DND-41 (cell line): ENCODE measurements around the gene TBC1D32.

Source experiments
- ATAC-seq: fragments of 200-7000 bp; cut with Tn5 transposase; 3 replicates; pipeline ENCODE4 v1.9.1; 2021; ENCODE audit warnings: low read depth; ENCODE audit not compliant: insufficient read depth
- DNase-seq: peaks from one replicate; pipeline ENCODE4 v3.0.0-alpha.2; 2020
- H2AFZ ChIP-seq: 2 replicates; pipeline ENCODE4 v1.6.0; 2012; ENCODE audit warnings: low read depth, low read length
- H3K27ac ChIP-seq: 2 replicates; pipeline ENCODE4 v1.5.1; 2012; ENCODE audit warnings: low read length, inconsistent platforms
- H3K27me3 ChIP-seq: fragments of 200-600 bp; sonication (generic); 2 replicates; pipeline ENCODE4 v1.6.0; 2012; ENCODE audit warnings: low read length, mild to moderate bottlenecking, inconsistent platforms; ENCODE audit not compliant: insufficient read depth, poor library complexity
- H3K36me3 ChIP-seq: 2 replicates; pipeline ENCODE4 v1.5.1; 2012; ENCODE audit warnings: low read length, inconsistent platforms; ENCODE audit not compliant: insufficient read depth
- H3K4me1 ChIP-seq: 2 replicates; pipeline ENCODE4 v1.5.1; 2012; ENCODE audit warnings: mild to moderate bottlenecking, low read length; ENCODE audit not compliant: insufficient read depth
- H3K4me2 ChIP-seq: 2 replicates; pipeline ENCODE4 v1.6.0; 2012; ENCODE audit warnings: mild to moderate bottlenecking, moderate library complexity, low read length, inconsistent platforms; ENCODE audit not compliant: insufficient read depth
- H3K4me3 ChIP-seq, 2 experiments: fragments of 200-600 bp in 1 of 2; shearing (Covaris generic) in 1 of 2; 2 replicates each; pipeline ENCODE4 v1.5.1; 2012 to 2016; ENCODE audit warnings: inconsistent platforms in 2 of 2, low read length in 2 of 2, mild to moderate bottlenecking in 2 of 2, low read depth in 1 of 2, moderate library complexity in 1 of 2
- H3K79me2 ChIP-seq: 2 replicates; pipeline ENCODE4 v1.6.0; 2012; ENCODE audit warnings: low read length, inconsistent platforms; ENCODE audit not compliant: insufficient read depth
- H3K9ac ChIP-seq: 2 replicates; pipeline ENCODE4 v1.6.0; 2012; ENCODE audit warnings: low read depth, mild to moderate bottlenecking, inconsistent platforms, low read length, moderate library complexity
- H3K9me3 ChIP-seq: 2 replicates; pipeline ENCODE4 v1.5.1; 2012; ENCODE audit warnings: low read length, moderate library complexity, mild to moderate bottlenecking, inconsistent platforms; ENCODE audit not compliant: insufficient read depth, severe bottlenecking
- H4K20me1 ChIP-seq: 2 replicates; pipeline ENCODE4 v1.6.0; 2012; ENCODE audit warnings: low read length; ENCODE audit not compliant: insufficient read depth
- CTCF ChIP-seq: IDR thresholded peaks from 2 replicates; pipeline ENCODE4 v1.5.1; 2012; ENCODE audit warnings: borderline replicate concordance, low read length, moderate library complexity, mild to moderate bottlenecking; ENCODE audit not compliant: poor library complexity, severe bottlenecking; ENCODE audit errors: extremely low read depth
- EZH2 ChIP-seq: IDR thresholded peaks from 3 replicates; pipeline ENCODE4 v1.6.1; 2012; ENCODE audit warnings: borderline replicate concordance, low read depth, mild to moderate bottlenecking, moderate library complexity, low read length, inconsistent platforms; ENCODE audit not compliant: severe bottlenecking

TBC1D32 gene

GRCh38 chr6:121260651-121261102 is 73.6 kb downstream of the TBC1D32 start:
- H4K20me1 ChIP-seq = no peaks in the 10 kb centered on the region
- H3K4me3 ChIP-seq = no peak overlapping the region
- no peaks in the 10 kb centered on the region for H3K27me3 ChIP-seq
- H3K36me3 ChIP-seq = peaks cover 7% of the 10 kb centered on the region
- TF ChIP-seq CTCF (no peak), EZH2 (no peak)
- no peak overlapping the region for H3K27ac ChIP-seq
- no peak overlapping the region for H3K9ac ChIP-seq
- H3K4me1 ChIP-seq = no peaks in the 10 kb centered on the region
- H3K4me2 ChIP-seq = no peak overlapping the region
- no peak for DNase-seq
- H2AFZ ChIP-seq = no peak overlapping the region
- no peaks in the 10 kb centered on the region; the same call in 1 of the 2 replicates for H3K79me2 ChIP-seq
- peaks cover 3% of the 10 kb centered on the region for H3K9me3 ChIP-seq
- no peak for ATAC-seq

GRCh38 chr6:121247386-121247785 is 86.9 kb downstream of the TBC1D32 start:
- H4K20me1 ChIP-seq = no peaks in the 10 kb centered on the region
- peaks cover 9% of the 10 kb centered on the region for H3K9me3 ChIP-seq
- no peak overlapping the region for H3K9ac ChIP-seq
- DNase-seq = no peak
- H3K27ac ChIP-seq = no peak overlapping the region
- H3K36me3 ChIP-seq = peaks cover 20% of the 10 kb centered on the region
- no peak overlapping the region for H2AFZ ChIP-seq
- H3K79me2 ChIP-seq = no peaks in the 10 kb centered on the region
- no peak overlapping the region for H3K4me2 ChIP-seq
- TF ChIP-seq CTCF = no peak
- TF ChIP-seq EZH2 = no peak
- no peak; the same call in 2 of the 3 replicates for ATAC-seq
- H3K4me1 ChIP-seq = peaks cover 2% of the 10 kb centered on the region; the same call in 1 of the 2 replicates
- no peaks in the 10 kb centered on the region for H3K27me3 ChIP-seq
- H3K4me3 ChIP-seq = no peak overlapping the region

- Histone ChIP-seq H3K27ac (no peak overlapping the region), H4K20me1 (no peaks in the 10 kb centered on the region), H3K27me3 (no peaks in the 10 kb centered on the region), H3K9ac (no peak overlapping the region), H3K4me3 (no peak overlapping the region), H3K79me2 (no peaks in the 10 kb centered on the region), H3K9me3 (peaks cover 8% of the 10 kb centered on the region), H3K4me2 (no peak overlapping the region), H2AFZ (no peak overlapping the region), H3K36me3 (peaks cover 18% of the 10 kb centered on the region), H3K4me1 (no peaks in the 10 kb centered on the region)
- TF ChIP-seq EZH2 (no peak), CTCF (no peak)
- no peak for DNase-seq
- no peak for ATAC-seq
These were observed 91.9 kb downstream of the TBC1D32 start for GRCh38 chr6:121242386-121242785.

- no peak overlapping the region for H2AFZ ChIP-seq
- H3K4me3 ChIP-seq = no peak overlapping the region
- no peak for TF ChIP-seq CTCF
- no peak for TF ChIP-seq EZH2
- DNase-seq = no peak
- H3K79me2 ChIP-seq = no peaks in the 10 kb centered on the region
- no peaks in the 10 kb centered on the region for H3K9me3 ChIP-seq
- H3K9ac ChIP-seq = no peak overlapping the region
- H3K4me1 ChIP-seq = no peaks in the 10 kb centered on the region
- ATAC-seq = no peak
- peaks cover 19% of the 10 kb centered on the region for H3K36me3 ChIP-seq
- no peak overlapping the region for H3K4me2 ChIP-seq
- no peaks in the 10 kb centered on the region for H4K20me1 ChIP-seq
- no peaks in the 10 kb centered on the region for H3K27me3 ChIP-seq
- no peak overlapping the region for H3K27ac ChIP-seq
These were observed 96.4 kb downstream of the TBC1D32 start for GRCh38 chr6:121237859-121238258.
